Memory B cell (primary cell): ENCODE data around the gene TAS2R13.

Experiments used
- ATAC-seq: fragments of 150-1000 bp; cut with Tn5 transposase; 2 replicates; pipeline ENCODE4 v1.10.0; 2021; ENCODE audit warnings: low read depth, mild to moderate bottlenecking, moderate library complexity
- DNase-seq, 2 donors: peaks; one replicate each; pipeline ENCODE4 v3.0.0; 2022; ENCODE audit warnings: low spot score in 2 of 2
- H3K27ac Mint-ChIP-seq: one replicate; pipeline ENCODE4 v1.8.0; 2022; ENCODE audit warnings: mild to moderate bottlenecking, moderate library complexity, mixed read lengths
- H3K27me3 Mint-ChIP-seq: one replicate; pipeline ENCODE4 v1.8.0; 2022; ENCODE audit warnings: mixed read lengths
- H3K36me3 Mint-ChIP-seq: one replicate; pipeline ENCODE4 v1.8.0; 2022; ENCODE audit warnings: mild to moderate bottlenecking, mixed read lengths
- H3K4me1 Mint-ChIP-seq: one replicate; pipeline ENCODE4 v1.8.0; 2022; ENCODE audit warnings: mixed read lengths
- H3K4me3 Mint-ChIP-seq: one replicate; pipeline ENCODE4 v1.8.0; 2022; ENCODE audit warnings: mild to moderate bottlenecking, moderate library complexity, mixed read lengths
- H3K9me3 Mint-ChIP-seq: one replicate; pipeline ENCODE4 v1.8.0; 2022; ENCODE audit warnings: mixed read lengths

Gene TAS2R13

GRCh38 chr12:10909462-10909861 is at the start of gene TAS2R13:
TSS of gene TAS2R13 (minus strand) at chr12:10909562. CDS start at chr12:10909298, 264 bp downstream.
- Mint-ChIP-seq H3K4me1 (no peaks in the 10 kb centered on the region), H3K4me3 (no peak within 1 kb of the TSS), H3K27ac (no peak within 1 kb of the TSS), H3K27me3 (no peaks in the 10 kb centered on the region), H3K36me3 (peaks cover 13% of the 10 kb centered on the region), H3K9me3 (peaks cover 8% of the 10 kb centered on the region)
- ATAC-seq (no peak), DNase-seq (no peak)

- no peak for ATAC-seq
- Mint-ChIP-seq H3K27me3 (no peaks in the 10 kb centered on the region), H3K27ac (no peak overlapping the region), H3K4me1 (peaks cover 24% of the 10 kb centered on the region), H3K9me3 (peaks cover 13% of the 10 kb centered on the region), H3K4me3 (no peak overlapping the region), H3K36me3 (peaks cover 50% of the 10 kb centered on the region)
- DNase-seq = no peak
These were observed 48.4 kb upstream of the TAS2R13 start for GRCh38 chr12:10957741-10958140.

- Mint-ChIP-seq H3K9me3 (peaks cover 13% of the 10 kb centered on the region), H3K36me3 (peaks cover 48% of the 10 kb centered on the region)
These were observed 46.7 kb upstream of the TAS2R13 start for GRCh38 chr12:10956085-10956484.

GRCh38 chr12:10952645-10953044 is 43.3 kb upstream of the TAS2R13 start:
- H3K27me3 Mint-ChIP-seq = no peaks in the 10 kb centered on the region
- ATAC-seq (no peak), DNase-seq (no peak)
- H3K9me3 Mint-ChIP-seq = peaks cover 13% of the 10 kb centered on the region
- H3K36me3 Mint-ChIP-seq = peaks cover 49% of the 10 kb centered on the region
- no peak overlapping the region for H3K4me3 Mint-ChIP-seq
- no peak overlapping the region for H3K27ac Mint-ChIP-seq
- no peaks in the 10 kb centered on the region for H3K4me1 Mint-ChIP-seq

More at GRCh38 chr12:10956085-10956484, 46.7 kb upstream of the TAS2R13 start:
- H3K4me1 Mint-ChIP-seq = peaks cover 16% of the 10 kb centered on the region
- ATAC-seq (no peak), DNase-seq (no peak)
- H3K27ac Mint-ChIP-seq = no peak overlapping the region
- no peaks in the 10 kb centered on the region for H3K27me3 Mint-ChIP-seq
- H3K4me3 Mint-ChIP-seq = no peak overlapping the region

DNA sequence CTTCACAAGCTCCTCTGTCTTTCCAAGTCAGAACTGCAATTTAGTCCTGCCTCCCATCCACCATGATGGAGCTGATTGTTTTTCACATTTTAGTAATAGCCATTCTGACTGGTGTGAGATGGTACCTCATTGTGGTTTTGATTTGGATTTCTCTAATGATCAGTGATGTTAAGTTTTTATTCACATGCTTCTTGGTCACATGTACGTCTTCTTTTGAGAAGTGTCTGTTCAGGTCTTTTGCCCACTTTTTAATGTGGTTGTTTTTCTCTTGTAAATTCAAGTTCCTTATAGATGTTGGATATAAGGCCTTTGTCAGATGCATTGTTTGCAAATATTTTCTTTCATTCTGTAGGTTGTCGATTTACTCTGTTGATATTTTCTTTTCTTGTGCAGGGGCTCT is 33.8 kb upstream of the TAS2R13 start:
- Mint-ChIP-seq H3K36me3 (peaks cover 3% of the 10 kb centered on the region), H3K27ac (no peak overlapping the region), H3K4me3 (no peak overlapping the region), H3K9me3 (peaks cover 8% of the 10 kb centered on the region), H3K4me1 (no peaks in the 10 kb centered on the region), H3K27me3 (no peaks in the 10 kb centered on the region)
- ATAC-seq (no peak), DNase-seq (no peak)

- no peaks in the 10 kb centered on the region for H3K4me1 Mint-ChIP-seq
- DNase-seq (no peak), ATAC-seq (no peak)
- H3K36me3 Mint-ChIP-seq = peaks cover 3% of the 10 kb centered on the region
- H3K4me3 Mint-ChIP-seq = no peak overlapping the region
- no peaks in the 10 kb centered on the region for H3K27me3 Mint-ChIP-seq
- no peak overlapping the region for H3K27ac Mint-ChIP-seq
- H3K9me3 Mint-ChIP-seq = peaks cover 5% of the 10 kb centered on the region
These were observed 32.7 kb upstream of the TAS2R13 start for GRCh38 chr12:10941916-10942607.

- H3K27ac Mint-ChIP-seq = no peak overlapping the region
- peaks cover 4% of the 10 kb centered on the region for H3K9me3 Mint-ChIP-seq
- H3K36me3 Mint-ChIP-seq = peaks cover 3% of the 10 kb centered on the region
- H3K4me3 Mint-ChIP-seq = no peak overlapping the region
- ATAC-seq (no peak), DNase-seq (no peak)
- no peaks in the 10 kb centered on the region for H3K4me1 Mint-ChIP-seq
- H3K27me3 Mint-ChIP-seq = no peaks in the 10 kb centered on the region
These were observed 32.0 kb upstream of the TAS2R13 start for GRCh38 chr12:10941369-10941768.

DNA sequence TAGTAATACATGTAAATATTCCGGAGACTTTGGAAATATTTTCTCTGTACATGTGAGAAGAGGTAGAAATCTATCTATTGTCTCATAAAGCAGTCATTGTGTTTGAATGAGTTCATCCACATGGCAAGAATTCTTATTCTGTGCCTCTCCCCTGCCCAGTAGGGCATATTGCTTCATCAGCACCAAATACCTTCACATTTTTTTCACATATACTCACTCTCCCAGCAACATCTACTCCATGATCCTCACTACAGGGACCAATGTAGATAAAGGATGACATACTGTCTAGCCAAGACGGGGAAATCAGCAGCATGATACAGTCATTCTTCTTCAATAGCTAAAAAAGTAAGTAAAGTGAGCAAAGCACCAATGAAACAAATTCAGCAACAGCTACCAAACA is 31.0 kb upstream of the TAS2R13 start:
- no peak overlapping the region for H3K27ac Mint-ChIP-seq
- H3K4me1 Mint-ChIP-seq = no peaks in the 10 kb centered on the region
- no peak overlapping the region for H3K4me3 Mint-ChIP-seq
- peaks cover 3% of the 10 kb centered on the region for H3K36me3 Mint-ChIP-seq
- H3K9me3 Mint-ChIP-seq = peaks cover 4% of the 10 kb centered on the region
- DNase-seq (no peak), ATAC-seq (no peak)
- no peaks in the 10 kb centered on the region for H3K27me3 Mint-ChIP-seq

DNA sequence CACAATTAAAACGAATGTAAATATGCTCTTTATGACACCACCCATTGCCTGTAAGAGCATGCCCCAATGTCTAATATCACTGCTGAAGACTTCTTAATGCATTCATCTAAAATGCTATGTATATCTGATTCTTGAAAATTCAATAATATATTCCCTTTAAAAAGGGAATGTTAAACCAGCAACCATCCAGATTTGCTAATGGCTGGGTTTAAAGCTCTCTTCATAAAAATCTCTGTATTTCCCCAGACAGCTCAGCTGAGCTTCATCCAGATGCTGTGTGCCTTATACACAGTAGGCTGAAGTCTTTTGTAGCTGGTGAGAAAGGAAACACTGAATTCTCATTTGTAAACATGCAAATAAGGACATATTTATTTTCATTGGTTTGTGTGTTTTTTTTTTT is 29.8 kb upstream of the TAS2R13 start, which contains the start of gene TAS2R14:
Gene TAS2R14 (minus strand): TSS at position 101 of the 400 bp plus-strand sequence. CDS start 56 bp downstream, at position 45.
- no peak within 1 kb of the TSS for H3K4me3 Mint-ChIP-seq
- DNase-seq (no peak), ATAC-seq (no peak)
- H3K27me3 Mint-ChIP-seq = no peaks in the 10 kb centered on the region
- peaks cover under 1% of the 10 kb centered on the region for H3K9me3 Mint-ChIP-seq
- no peaks in the 10 kb centered on the region for H3K4me1 Mint-ChIP-seq
- no peak within 1 kb of the TSS for H3K27ac Mint-ChIP-seq
- H3K36me3 Mint-ChIP-seq = peaks cover 3% of the 10 kb centered on the region

GRCh38 chr12:10936506-10936905 is 27.1 kb upstream of the TAS2R13 start:
- Mint-ChIP-seq H3K9me3 (no peaks in the 10 kb centered on the region), H3K27me3 (no peaks in the 10 kb centered on the region), H3K4me3 (no peak overlapping the region), H3K36me3 (peaks cover 4% of the 10 kb centered on the region), H3K27ac (peak overlapping the region; percentile 8), H3K4me1 (peaks cover 2% of the 10 kb centered on the region)
- DNase-seq = no peak
- ATAC-seq = no peak

- Mint-ChIP-seq H3K4me3 (no peak within 1 kb of the TSS), H3K9me3 (no peaks in the 10 kb centered on the region), H3K4me1 (peaks cover 2% of the 10 kb centered on the region), H3K36me3 (peaks cover 8% of the 10 kb centered on the region), H3K27ac (no peak within 1 kb of the TSS), H3K27me3 (no peaks in the 10 kb centered on the region)
- ATAC-seq = no peak
- DNase-seq = no peak
These were observed 19.5 kb upstream of the TAS2R13 start, which contains the start of gene PRH2 for GRCh38 chr12:10928746-10929286. TSS of gene PRH2 (plus strand) at chr12:10929236. CDS start at chr12:10929274, 38 bp downstream.

- H3K36me3 Mint-ChIP-seq = peaks cover 6% of the 10 kb centered on the region
- no peaks in the 10 kb centered on the region for H3K27me3 Mint-ChIP-seq
- H3K27ac Mint-ChIP-seq = no peak overlapping the region
- no peaks in the 10 kb centered on the region for H3K4me1 Mint-ChIP-seq
- DNase-seq (no peak), ATAC-seq (no peak)
- no peaks in the 10 kb centered on the region for H3K9me3 Mint-ChIP-seq
- no peak overlapping the region for H3K4me3 Mint-ChIP-seq
These were observed 16.9 kb upstream of the TAS2R13 start for GRCh38 chr12:10926269-10926668.

- H3K36me3 Mint-ChIP-seq = peaks cover 1% of the 10 kb centered on the region
These were observed 10.4 kb upstream of the TAS2R13 start for GRCh38 chr12:10919809-10920208.

DNA sequence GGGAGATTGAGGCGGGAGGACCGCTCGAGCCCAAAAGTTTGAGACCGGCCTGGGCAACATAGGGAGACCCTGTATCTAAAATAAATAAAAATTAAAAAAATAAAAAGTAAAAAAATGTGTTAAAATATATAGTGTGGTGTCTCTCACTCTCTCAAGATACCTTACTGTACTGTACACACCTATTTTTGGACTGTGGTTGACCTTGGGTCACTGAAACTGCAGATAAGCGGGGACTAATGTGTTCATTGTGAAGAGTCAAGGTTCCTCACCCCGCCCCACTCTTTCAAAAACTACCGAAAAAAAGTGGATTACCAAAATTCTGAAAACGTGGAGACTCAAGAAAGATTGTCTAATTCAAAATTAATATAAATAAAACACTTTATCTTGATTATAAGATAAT is 1.0 kb upstream of the TAS2R13 start:
- Mint-ChIP-seq H3K4me1 (no peaks in the 10 kb centered on the region), H3K9me3 (peaks cover 4% of the 10 kb centered on the region), H3K36me3 (peaks cover 7% of the 10 kb centered on the region), H3K4me3 (no peak overlapping the region), H3K27me3 (no peaks in the 10 kb centered on the region), H3K27ac (no peak overlapping the region)
- DNase-seq (no peak), ATAC-seq (no peak)

More at GRCh38 chr12:10919809-10920208, 10.4 kb upstream of the TAS2R13 start:
- H3K9me3 Mint-ChIP-seq = peaks cover 2% of the 10 kb centered on the region
- ATAC-seq (no peak), DNase-seq (no peak)
- H3K4me1 Mint-ChIP-seq = peaks cover 2% of the 10 kb centered on the region
- H3K27ac Mint-ChIP-seq = no peak overlapping the region
- no peak overlapping the region for H3K4me3 Mint-ChIP-seq
- H3K27me3 Mint-ChIP-seq = no peaks in the 10 kb centered on the region

DNA sequence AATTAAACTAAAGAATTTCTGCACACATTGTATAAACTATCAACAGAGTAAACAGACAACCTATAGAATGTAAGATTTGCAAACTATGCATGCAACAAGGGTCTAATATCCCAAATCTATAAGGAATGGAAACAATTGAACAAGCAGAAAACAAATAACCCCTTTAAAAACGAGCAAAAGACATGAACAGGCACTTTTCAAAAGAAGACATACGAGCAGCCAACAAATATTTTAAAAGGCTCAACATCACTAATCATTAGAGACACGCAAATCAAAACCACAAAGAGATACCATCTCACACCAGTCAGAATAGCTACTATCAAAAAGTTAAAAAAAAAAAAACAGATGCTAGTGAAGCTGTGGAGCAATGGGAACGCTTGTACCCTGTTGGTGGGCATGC is 4.7 kb downstream of the TAS2R13 start:
- DNase-seq (no peak), ATAC-seq (no peak)
- Mint-ChIP-seq H3K4me3 (no peak overlapping the region), H3K27me3 (no peaks in the 10 kb centered on the region), H3K36me3 (peaks cover 28% of the 10 kb centered on the region), H3K27ac (no peak overlapping the region), H3K9me3 (peaks cover 15% of the 10 kb centered on the region), H3K4me1 (no peaks in the 10 kb centered on the region)
